Cardiac muscle cell (in vitro differentiated cells and primary cell): ENCODE measurements around the gene SARNP. TPM values are rescaled to one million over a fixed set of nuclear protein-coding genes. Genes with fewer than 3 reads are reported as not detected.

ENCODE experiments used
- DNase-seq, 2 donors: peaks; one replicate each; pipeline versions ENCODE4 v3.0.0 to v3.0.0-alpha.2; 2010 to 2017; ENCODE audit warnings: low read depth in 1 of 2, low spot score in 1 of 2
- H3K27ac ChIP-seq: fragments of 200-600 bp; sonication (generic); 2 replicates; pipeline ENCODE4 v1.5.1; 2016
- H3K27me3 ChIP-seq: fragments of 200-600 bp; sonication (generic); 2 replicates; pipeline ENCODE4 v1.6.0; 2016; ENCODE audit warnings: control low read depth
- H3K36me3 ChIP-seq: fragments of 200-600 bp; sonication (generic); 2 replicates; pipeline ENCODE4 v1.5.1; 2016; ENCODE audit warnings: control low read depth
- H3K4me1 ChIP-seq: fragments of 200-600 bp; sonication (generic); 2 replicates; pipeline ENCODE4 v1.8.1; 2017; ENCODE audit warnings: low read depth, mild to moderate bottlenecking, mixed run types
- H3K4me3 ChIP-seq: fragments of 200-600 bp; sonication (generic); 2 replicates; pipeline ENCODE4 v1.5.1; 2016; ENCODE audit warnings: mild to moderate bottlenecking
- H3K9me3 ChIP-seq: fragments of 200-600 bp; sonication (generic); 2 replicates; pipeline ENCODE4 v1.5.1; 2017; ENCODE audit warnings: low read depth, mild to moderate bottlenecking, control low read depth
- CTCF ChIP-seq: IDR thresholded peaks from 2 replicates; pipeline ENCODE4 v1.5.1; 2012; ENCODE audit warnings: low read depth, mild to moderate bottlenecking, low read length
- polyA plus RNA-seq: library from polyadenylated mRNA; unstranded; fragments of >200 nt; fragmentation: Nextera tagmentation; extraction: Ambion mirVana; gene quantifications from 2 replicates; pipeline ENCODE4 v1.2.1, GENCODE V29; 2016
- total RNA-seq: library from RNA; depleted of rRNA; stranded (reverse); fragments of >200 nt; gene quantifications from 2 replicates; pipeline ENCODE4 v1.2.3, GENCODE V29; 2016

Gene SARNP
- total and polyA plus RNA-seq, 2 experiments from 2014 or later: 197 to 236 TPM

GRCh38 chr12:55744340-55745030, 73.0 kb downstream of the SARNP start:
- H3K4me1 ChIP-seq: peaks cover 25% of the 10 kb centered on the region
- peak overlapping the region; percentile 53 for H3K4me3 ChIP-seq
- H3K9me3 ChIP-seq: no peaks in the 10 kb centered on the region
- TF ChIP-seq CTCF: no peak
- no peaks in the 10 kb centered on the region for H3K27me3 ChIP-seq
- peak overlapping the region; percentile 92 for H3K27ac ChIP-seq
- DNase-seq: no peak
- H3K36me3 ChIP-seq: peaks cover 8% of the 10 kb centered on the region

GRCh38 chr12:55743406-55744339, 73.9 kb downstream of the SARNP start:
- peak; percentile 75 to 76 for DNase-seq
- Histone ChIP-seq H3K9me3 (no peaks in the 10 kb centered on the region), H3K4me3 (peak overlapping the region; percentile 53), H3K27me3 (no peaks in the 10 kb centered on the region), H3K27ac (peak overlapping the region; percentile 92), H3K4me1 (peaks cover 25% of the 10 kb centered on the region), H3K36me3 (peaks cover under 1% of the 10 kb centered on the region)
- TF ChIP-seq CTCF: peak; percentile 10

- no peaks in the 10 kb centered on the region for H3K27me3 ChIP-seq
- no peak for TF ChIP-seq CTCF
- H3K27ac ChIP-seq: peak within 1 kb of the TSS; percentile 92
- no peaks in the 10 kb centered on the region for H3K9me3 ChIP-seq
- peak; percentile 79 to 93 for DNase-seq
- H3K4me1 ChIP-seq: peaks cover 21% of the 10 kb centered on the region
- H3K4me3 ChIP-seq: peak within 1 kb of the TSS; percentile 53
- no peaks in the 10 kb centered on the region for H3K36me3 ChIP-seq
Observed at GRCh38 chr12:55742719-55743405, 74.7 kb downstream of the SARNP start, which contains the start of gene GDF11. TSS of gene GDF11 (plus strand) at chr12:55743122. CDS start at chr12:55743317, 195 bp downstream.

- Histone ChIP-seq H3K36me3 (no peaks in the 10 kb centered on the region), H3K9me3 (no peaks in the 10 kb centered on the region), H3K4me3 (peak overlapping the region; percentile 32), H3K4me1 (peaks cover 21% of the 10 kb centered on the region), H3K27me3 (no peaks in the 10 kb centered on the region), H3K27ac (peak overlapping the region; percentile 76)
- no peak for DNase-seq
- TF ChIP-seq CTCF: no peak
Observed at GRCh38 chr12:55741931-55742680, 75.4 kb downstream of the SARNP start.

- H3K4me3 ChIP-seq: peak overlapping the region; percentile 64
- TF ChIP-seq CTCF: no peak
- no peaks in the 10 kb centered on the region for H3K9me3 ChIP-seq
- H3K36me3 ChIP-seq: no peaks in the 10 kb centered on the region
- peaks cover 19% of the 10 kb centered on the region for H3K4me1 ChIP-seq
- H3K27ac ChIP-seq: no peak overlapping the region
- no peaks in the 10 kb centered on the region for H3K27me3 ChIP-seq
- DNase-seq: no peak
Observed at GRCh38 chr12:55739025-55739378, 78.5 kb downstream of the SARNP start.
